ENCODE results near the gene MAP3K19. TPM values are rescaled to one million over a fixed set of nuclear protein-coding genes. Genes with fewer than 3 reads are reported as not detected.

Gene MAP3K19
- total RNA-seq, 4 donors from 2014 or later, result not detected

DNA sequence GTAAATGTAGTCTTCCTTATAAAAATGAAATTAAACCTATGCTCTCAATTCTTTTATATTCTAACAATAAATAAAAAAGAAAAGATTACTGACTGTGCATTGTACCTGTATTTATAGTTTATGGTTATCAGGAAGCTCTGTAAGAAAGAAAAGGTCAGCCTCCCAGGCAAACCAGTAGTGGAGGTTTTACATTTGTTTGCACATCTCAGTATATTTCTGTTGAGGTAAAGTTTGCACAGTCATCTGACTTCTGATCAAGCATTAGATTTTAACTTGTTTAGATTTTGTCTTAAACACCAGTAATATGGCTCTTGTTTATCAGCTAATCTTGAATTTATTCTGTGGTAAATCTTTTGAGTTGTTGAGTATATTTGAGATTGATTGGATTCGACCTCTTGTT lies 91.5 kb downstream of the MAP3K19 start:
- Histone ChIP-seq H3K27ac (no peak overlapping the region), H3K4me3 (no peak overlapping the region), H3K36me3 (peaks cover 47% of the 10 kb centered on the region), H3K27me3 (no peaks in the 10 kb centered on the region), H3K4me1 (no peaks in the 10 kb centered on the region), H3K9me3 (no peaks in the 10 kb centered on the region)
- no peak for DNase-seq (ENCODE audit: low spot score in 2 of 2)
- TF ChIP-seq POLR2AphosphoS5 (IDR thresholded peaks at IDR 0.05), result no peak
- TF ChIP-seq EP300 (IDR thresholded peaks at IDR 0.05), result no peak
- no peak for TF ChIP-seq POLR2A (IDR thresholded peaks at IDR 0.05)
- TF ChIP-seq, protein P1, sequence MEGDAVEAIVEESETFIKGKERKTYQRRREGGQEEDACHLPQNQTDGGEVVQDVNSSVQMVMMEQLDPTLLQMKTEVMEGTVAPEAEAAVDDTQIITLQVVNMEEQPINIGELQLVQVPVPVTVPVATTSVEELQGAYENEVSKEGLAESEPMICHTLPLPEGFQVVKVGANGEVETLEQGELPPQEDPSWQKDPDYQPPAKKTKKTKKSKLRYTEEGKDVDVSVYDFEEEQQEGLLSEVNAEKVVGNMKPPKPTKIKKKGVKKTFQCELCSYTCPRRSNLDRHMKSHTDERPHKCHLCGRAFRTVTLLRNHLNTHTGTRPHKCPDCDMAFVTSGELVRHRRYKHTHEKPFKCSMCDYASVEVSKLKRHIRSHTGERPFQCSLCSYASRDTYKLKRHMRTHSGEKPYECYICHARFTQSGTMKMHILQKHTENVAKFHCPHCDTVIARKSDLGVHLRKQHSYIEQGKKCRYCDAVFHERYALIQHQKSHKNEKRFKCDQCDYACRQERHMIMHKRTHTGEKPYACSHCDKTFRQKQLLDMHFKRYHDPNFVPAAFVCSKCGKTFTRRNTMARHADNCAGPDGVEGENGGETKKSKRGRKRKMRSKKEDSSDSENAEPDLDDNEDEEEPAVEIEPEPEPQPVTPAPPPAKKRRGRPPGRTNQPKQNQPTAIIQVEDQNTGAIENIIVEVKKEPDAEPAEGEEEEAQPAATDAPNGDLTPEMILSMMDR (IDR thresholded peaks at IDR 0.05), result no peak
- 36% methylated on average over 1 of the region's 1 CpG for WGBS

DNA sequence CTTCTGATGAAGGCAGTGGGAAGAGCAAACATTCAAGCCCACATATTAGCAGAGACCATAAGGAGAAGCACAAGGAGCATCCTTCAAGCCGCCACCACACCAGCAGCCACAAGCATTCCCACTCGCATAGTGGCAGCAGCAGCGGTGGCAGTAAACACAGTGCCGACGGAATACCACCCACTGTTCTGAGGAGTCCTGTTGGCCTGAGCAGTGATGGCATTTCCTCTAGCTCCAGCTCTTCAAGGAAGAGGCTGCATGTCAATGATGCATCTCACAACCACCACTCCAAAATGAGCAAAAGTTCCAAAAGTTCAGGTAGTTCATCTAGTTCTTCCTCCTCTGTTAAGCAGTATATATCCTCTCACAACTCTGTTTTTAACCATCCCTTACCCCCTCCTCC lies 93.2 kb downstream of the MAP3K19 start:
- WGBS, result 97% methylated on average over 5 of the region's 5 CpGs
- H3K9me3 ChIP-seq, result no peaks in the 10 kb centered on the region
- no peaks in the 10 kb centered on the region for H3K4me1 ChIP-seq
- H3K36me3 ChIP-seq, result peaks cover 63% of the 10 kb centered on the region
- H3K27ac ChIP-seq, result no peak overlapping the region
- no peak for DNase-seq (ENCODE audit: low spot score in 2 of 2)
- H3K27me3 ChIP-seq, result no peaks in the 10 kb centered on the region
- H3K4me3 ChIP-seq, result no peak overlapping the region
- TF ChIP-seq POLR2AphosphoS5 (IDR thresholded peaks at IDR 0.05) (no peak), POLR2A (IDR thresholded peaks at IDR 0.05) (no peak), EP300 (IDR thresholded peaks at IDR 0.05) (no peak)
- TF ChIP-seq, protein P1 (IDR thresholded peaks at IDR 0.05), result no peak

DNA sequence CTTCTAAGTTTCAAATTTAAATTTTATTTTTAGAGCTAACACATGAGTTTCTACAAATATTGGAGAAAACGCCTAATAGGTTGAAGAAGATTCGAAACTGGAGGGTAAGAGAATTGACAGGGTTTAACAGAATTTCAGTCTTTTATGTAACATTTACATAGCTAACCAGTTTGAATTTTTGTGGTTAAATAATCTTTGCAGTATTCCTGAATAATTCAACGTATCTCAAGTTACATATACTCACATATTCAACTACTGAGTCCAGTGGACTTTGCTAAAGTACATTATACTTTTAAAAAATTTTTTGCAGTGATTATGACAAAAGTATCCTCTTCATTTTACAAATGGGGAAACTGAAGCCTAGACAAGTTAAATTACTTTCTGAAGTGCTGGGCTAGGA lies 94.6 kb downstream of the MAP3K19 start:
- Histone ChIP-seq H3K27ac (no peak overlapping the region), H3K36me3 (peaks cover 77% of the 10 kb centered on the region)

DNA sequence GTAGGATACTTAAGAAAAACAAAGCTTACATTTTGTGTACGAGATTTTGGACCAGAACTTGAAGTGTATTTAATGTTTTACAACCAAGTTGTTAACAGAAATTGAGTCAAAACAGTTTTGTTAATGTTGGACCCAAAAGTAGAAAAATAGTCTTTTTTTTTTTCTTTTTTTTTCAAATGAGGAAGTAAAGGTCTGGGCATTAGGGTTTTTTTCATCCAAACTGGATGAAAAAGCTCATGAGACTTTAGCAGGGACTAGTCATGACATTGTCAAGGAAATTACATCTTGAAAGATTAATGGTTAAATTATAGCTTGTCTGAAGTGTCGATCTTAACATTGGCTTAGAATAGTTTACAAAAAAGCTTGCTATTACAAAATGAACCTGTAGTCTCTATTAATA lies 96.4 kb downstream of the MAP3K19 start:
- Histone ChIP-seq H3K27me3 (no peaks in the 10 kb centered on the region), H3K4me3 (no peak overlapping the region), H3K27ac (no peak overlapping the region), H3K9me3 (no peaks in the 10 kb centered on the region), H3K36me3 (peaks cover 74% of the 10 kb centered on the region), H3K4me1 (no peaks in the 10 kb centered on the region)
- TF ChIP-seq, protein P1 (IDR thresholded peaks at IDR 0.05), result no peak
- TF ChIP-seq POLR2AphosphoS5 (IDR thresholded peaks at IDR 0.05) (no peak), EP300 (IDR thresholded peaks at IDR 0.05) (no peak), POLR2A (IDR thresholded peaks at IDR 0.05) (no peak)
- no peak for DNase-seq (ENCODE audit: low spot score in 2 of 2)
- 86% methylated on average over 2 of the region's 2 CpGs for WGBS

More for the DNA sequence above, 94.6 kb downstream of the MAP3K19 start:
- no peak for DNase-seq (ENCODE audit: low spot score in 2 of 2)
- Histone ChIP-seq H3K27me3 (no peaks in the 10 kb centered on the region), H3K9me3 (no peaks in the 10 kb centered on the region), H3K4me1 (no peaks in the 10 kb centered on the region), H3K4me3 (no peak overlapping the region)
- WGBS, result 96% methylated on average over 3 of the region's 3 CpGs
- TF ChIP-seq EP300 (IDR thresholded peaks at IDR 0.05) (no peak), POLR2AphosphoS5 (IDR thresholded peaks at IDR 0.05) (no peak), POLR2A (IDR thresholded peaks at IDR 0.05) (no peak)
- TF ChIP-seq, protein P1 (IDR thresholded peaks at IDR 0.05), result no peak

DNA sequence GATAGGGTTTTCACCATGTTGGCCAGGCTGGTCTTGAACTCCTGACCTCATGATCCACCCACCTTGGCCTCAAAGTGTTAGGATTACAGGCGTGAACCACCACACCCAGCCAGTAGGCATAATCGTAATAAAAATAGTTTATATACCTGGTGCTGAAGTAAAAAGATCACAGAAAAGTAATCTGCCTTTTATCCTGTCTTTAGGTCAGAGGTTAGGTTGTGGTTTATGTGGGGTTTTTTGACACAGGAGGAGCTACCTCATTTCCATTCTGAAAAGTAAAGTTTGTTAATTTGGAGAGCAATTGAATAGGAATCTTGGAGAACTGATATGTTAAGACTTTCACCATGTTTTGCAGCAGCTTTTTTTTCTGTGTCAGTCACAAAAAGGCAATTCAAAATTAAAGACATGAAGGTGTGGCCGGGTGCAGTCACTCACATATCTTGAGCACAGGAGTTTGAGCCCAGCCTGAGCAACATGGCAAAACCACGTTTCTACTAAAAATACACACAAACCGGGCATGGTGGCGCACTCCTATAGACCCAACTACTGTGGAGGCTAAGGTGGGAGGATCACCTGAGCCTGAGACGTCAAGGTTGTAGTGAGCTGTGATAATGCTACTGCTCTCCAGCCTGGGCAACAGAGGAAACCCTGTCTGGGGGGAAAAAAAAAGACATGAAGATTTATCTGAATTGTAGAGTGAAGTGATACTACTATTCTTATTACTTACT lies 97.1 kb downstream of the MAP3K19 start:
- no peak overlapping the region for H3K27ac ChIP-seq
- TF ChIP-seq POLR2A (IDR thresholded peaks at IDR 0.05) (no peak), EP300 (IDR thresholded peaks at IDR 0.05) (no peak), POLR2AphosphoS5 (IDR thresholded peaks at IDR 0.05) (no peak)
- TF ChIP-seq, protein P1 (IDR thresholded peaks at IDR 0.05), result no peak
- no peaks in the 10 kb centered on the region for H3K4me1 ChIP-seq
- no peak overlapping the region for H3K4me3 ChIP-seq
- peaks cover 74% of the 10 kb centered on the region for H3K36me3 ChIP-seq
- H3K9me3 ChIP-seq, result no peaks in the 10 kb centered on the region
- 90% methylated on average over 7 of the region's 7 CpGs for whole genome bisulfite sequencing
- no peak for DNase-seq (ENCODE audit: low spot score in 2 of 2)
- no peaks in the 10 kb centered on the region for H3K27me3 ChIP-seq
